CD14-positive monocyte (primary cell): ENCODE data around the gene AQP4. TPM values are rescaled to one million over a fixed set of nuclear protein-coding genes. Genes with fewer than 3 reads are reported as not detected.

ENCODE experiments used
- DNase-seq, 3 donors: peaks; one replicate each; pipeline ENCODE4 v3.0.0-alpha.2; 2011 to 2022
- H2AFZ ChIP-seq: 2 replicates; pipeline ENCODE4 v1.6.0; 2012; ENCODE audit warnings: mild to moderate bottlenecking, low read depth, low read length, inconsistent platforms; ENCODE audit not compliant: insufficient read depth, poor library complexity, severe bottlenecking
- H3K27ac ChIP-seq, 2 donors: 1 replicate in 1 of 2; 2 replicates in 1 of 2; pipeline ENCODE4 v1.5.1; 2012 to 2013; ENCODE audit warnings: low read length in 2 of 2, control low read depth in 1 of 2, inconsistent platforms in 1 of 2, low read depth in 1 of 2, mild to moderate bottlenecking in 1 of 2
- H3K27me3 ChIP-seq, 2 donors: one replicate each; pipeline versions ENCODE4 v1.6.0 to v1.6.1; 2011 to 2013; ENCODE audit warnings: low read length in 2 of 2; ENCODE audit not compliant: control insufficient read depth in 2 of 2, insufficient read depth in 2 of 2
- H3K36me3 ChIP-seq, 2 donors: replicated peaks in 1 of 2; 1 replicate in 1 of 2; 2 replicates in 1 of 2; pipeline versions ENCODE4 v1.5.1 to v1.6.1; 2012 to 2013; ENCODE audit warnings: low read length in 2 of 2, control low read depth in 1 of 2, inconsistent platforms in 1 of 2, mild to moderate bottlenecking in 1 of 2; ENCODE audit not compliant: insufficient read depth in 2 of 2, control insufficient read depth in 1 of 2
- H3K4me1 ChIP-seq, 2 donors: 1 replicate in 1 of 2; 2 replicates in 1 of 2; pipeline versions ENCODE4 v1.5.1 to v1.6.1; 2012 to 2013; ENCODE audit warnings: low read length in 2 of 2, control low read depth in 1 of 2, inconsistent platforms in 1 of 2, mild to moderate bottlenecking in 1 of 2, moderate library complexity in 1 of 2; ENCODE audit not compliant: insufficient read depth in 2 of 2, control insufficient read depth in 1 of 2
- H3K4me2 ChIP-seq: replicated peaks from 2 replicates; pipeline ENCODE3; 2012; ENCODE audit warnings: low read length, moderate library complexity, mild to moderate bottlenecking; ENCODE audit not compliant: poor library complexity, severe bottlenecking; ENCODE audit errors: extremely low read depth
- H3K4me3 ChIP-seq, 3 experiments: fragments of 200-600 bp in 1 of 3; sonication (generic) in 1 of 3; replicated peaks in 1 of 3; 1 replicate in 2 of 3; 2 replicates in 1 of 3; pipeline ENCODE4 v1.5.1; 2011 to 2013; ENCODE audit warnings: low read length in 3 of 3, mild to moderate bottlenecking in 3 of 3, control low read depth in 2 of 3, low read depth in 2 of 3, inconsistent platforms in 1 of 3, moderate library complexity in 1 of 3
- H3K79me2 ChIP-seq: 2 replicates; pipeline ENCODE4 v1.6.0; 2012; ENCODE audit warnings: mild to moderate bottlenecking, control low read depth, inconsistent platforms, low read length, moderate library complexity; ENCODE audit not compliant: insufficient read depth
- H3K9ac ChIP-seq: 2 replicates; pipeline ENCODE4 v1.6.0; 2017; ENCODE audit warnings: low read length, mild to moderate bottlenecking; ENCODE audit not compliant: insufficient read depth, poor library complexity, severe bottlenecking
- H3K9me3 ChIP-seq, 2 donors: replicated peaks in 1 of 2; 1 replicate in 1 of 2; 2 replicates in 1 of 2; pipeline versions ENCODE4 v1.5.1 to v1.6.1; 2012 to 2013; ENCODE audit warnings: low read length in 2 of 2, control low read depth in 1 of 2; ENCODE audit not compliant: control insufficient read depth in 1 of 2, insufficient read depth in 1 of 2
- H4K20me1 ChIP-seq: 2 replicates; pipeline ENCODE4 v1.6.0; 2012; ENCODE audit warnings: mild to moderate bottlenecking, low read length, control low read depth, moderate library complexity; ENCODE audit not compliant: insufficient read depth
- H3K27ac Mint-ChIP-seq, 7 donors: one replicate each; pipeline ENCODE4 v1.8.0; 2020; ENCODE audit warnings: mild to moderate bottlenecking in 7 of 7, mixed read lengths in 7 of 7, moderate library complexity in 6 of 7, inconsistent platforms in 2 of 7
- H3K27me3 Mint-ChIP-seq, 3 donors: one replicate each; pipeline ENCODE4 v1.8.0; 2021 to 2022; ENCODE audit warnings: low read depth in 3 of 3, mild to moderate bottlenecking in 3 of 3, mixed read lengths in 3 of 3, moderate library complexity in 3 of 3, inconsistent platforms in 1 of 3
- H3K36me3 Mint-ChIP-seq, 2 donors: one replicate each; pipeline ENCODE4 v1.8.0; 2020; ENCODE audit warnings: mixed read lengths in 2 of 2, inconsistent platforms in 1 of 2, mild to moderate bottlenecking in 1 of 2
- H3K4me1 Mint-ChIP-seq: one replicate; pipeline ENCODE4 v1.8.0; 2020; ENCODE audit warnings: mild to moderate bottlenecking, mixed read lengths
- H3K4me3 Mint-ChIP-seq, 2 donors: one replicate each; pipeline ENCODE4 v1.8.0; 2020; ENCODE audit warnings: mild to moderate bottlenecking in 2 of 2, mixed read lengths in 2 of 2, moderate library complexity in 1 of 2
- H3K9me3 Mint-ChIP-seq, 7 donors: one replicate each; pipeline ENCODE4 v1.8.0; 2020 to 2022; ENCODE audit warnings: mixed read lengths in 7 of 7, mild to moderate bottlenecking in 6 of 7, moderate library complexity in 6 of 7, inconsistent platforms in 2 of 7
- CTCF ChIP-seq: fragments of 200-600 bp; IDR thresholded peaks from one replicate; pipeline ENCODE4 v1.8.0; 2022; ENCODE audit warnings: antibody characterized with exemption, mild to moderate bottlenecking
- WGBS: methylation state at CpG from one replicate; pipeline ENCODE4 v1.1.5; 2013; ENCODE audit warnings: missing lambda C conversion rate; ENCODE audit not compliant: insufficient coverage; 5-methylcytosine and 5-hydroxymethylcytosine counted together
- intact Hi-C, 2 donors: fragments of 100-400 bp; cut with micrococcal nuclease; formaldehyde crosslinking; loops; one replicate each; pipeline versions ENCODE4 v1.15.0 to v1.15.1; 2023
- polyA plus RNA-seq, 3 donors: library from polyadenylated mRNA; depleted of rRNA in 1 of 3; unstranded in 2 of 3; stranded (reverse) in 1 of 3; fragments of 300-500 nt in 2 of 3; fragments of >200 nt in 1 of 3; fragmentation: Illumina TruSeq in 2 of 3; gene quantifications; 1 replicate in 2 of 3; 2 replicates in 1 of 3; pipeline ENCODE4 v1.2.3, GENCODE V29; 2012 to 2021

AQP4 gene
- polyA plus RNA-seq, 3 donors, result not detected

GRCh38 chr18:26888259-26888658 is 22.8 kb upstream of the AQP4 start:
- WGBS, result 100% methylated on average over 2 of the region's 4 CpGs
- Histone ChIP-seq H3K4me3 (no peak overlapping the region), H3K9me3 (no peaks in the 10 kb centered on the region), H3K79me2 (no peaks in the 10 kb centered on the region), H3K36me3 (no peaks in the 10 kb centered on the region), H3K27me3 (no peaks in the 10 kb centered on the region), H3K4me1 (no peaks in the 10 kb centered on the region), H2AFZ (no peak overlapping the region), H3K27ac (no peak overlapping the region), H3K9ac (no peak overlapping the region), H3K4me2 (no peak overlapping the region), H4K20me1 (no peaks in the 10 kb centered on the region)
- DNase-seq, result no peak
- H3K27me3 Mint-ChIP-seq, result peaks cover 0 to 1% (median 0%) of the 10 kb centered on the region in 3 donors
- H3K36me3 Mint-ChIP-seq, result no peaks in the 10 kb centered on the region
- no peak overlapping the region for H3K27ac Mint-ChIP-seq
- H3K9me3 Mint-ChIP-seq, result no peaks in the 10 kb centered on the region
- TF ChIP-seq CTCF, result no peak
- H3K4me1 Mint-ChIP-seq, result no peaks in the 10 kb centered on the region
- intact Hi-C loops, result no loop called here
- H3K4me3 Mint-ChIP-seq, result no peak overlapping the region

- Mint-ChIP-seq H3K4me3 (no peak overlapping the region), H3K4me1 (no peaks in the 10 kb centered on the region), H3K27ac (no peak overlapping the region), H3K9me3 (peaks cover 0 to 3% (median 2%) of the 10 kb centered on the region in 7 donors), H3K36me3 (no peaks in the 10 kb centered on the region), H3K27me3 (peaks cover 0 to 2% (median 0%) of the 10 kb centered on the region in 3 donors)
- TF ChIP-seq CTCF, result no peak
- Histone ChIP-seq H3K9me3 (no peaks in the 10 kb centered on the region), H3K79me2 (no peaks in the 10 kb centered on the region), H4K20me1 (no peaks in the 10 kb centered on the region), H3K27me3 (no peaks in the 10 kb centered on the region), H3K9ac (no peak overlapping the region), H3K27ac (no peak overlapping the region), H2AFZ (no peak overlapping the region), H3K4me3 (no peak overlapping the region), H3K36me3 (no peaks in the 10 kb centered on the region), H3K4me1 (no peaks in the 10 kb centered on the region), H3K4me2 (no peak overlapping the region)
- intact Hi-C loops, result no loop called here
- WGBS, result no CpG with 5 or more reads among the region's 2 CpGs
- no peak for DNase-seq
Observed at GRCh38 chr18:26875040-26875654, 9.6 kb upstream of the AQP4 start.
